HG02870 (cell line): ENCODE data around the gene PATL2.
"Not testable (repeated sequence)": the region's sequence is repeated elsewhere in the genome, so short reads cannot be mapped to it uniquely, and the experiment has no call there.

Experiments
- ATAC-seq: cut with Tn5 transposase; IDR thresholded peaks from one replicate; pipeline ENCODE4 v1.9.1; 2021; ENCODE audit warnings: mild to moderate bottlenecking, moderate library complexity; ENCODE audit not compliant: unreplicated experiment

The PATL2 gene

DNA sequence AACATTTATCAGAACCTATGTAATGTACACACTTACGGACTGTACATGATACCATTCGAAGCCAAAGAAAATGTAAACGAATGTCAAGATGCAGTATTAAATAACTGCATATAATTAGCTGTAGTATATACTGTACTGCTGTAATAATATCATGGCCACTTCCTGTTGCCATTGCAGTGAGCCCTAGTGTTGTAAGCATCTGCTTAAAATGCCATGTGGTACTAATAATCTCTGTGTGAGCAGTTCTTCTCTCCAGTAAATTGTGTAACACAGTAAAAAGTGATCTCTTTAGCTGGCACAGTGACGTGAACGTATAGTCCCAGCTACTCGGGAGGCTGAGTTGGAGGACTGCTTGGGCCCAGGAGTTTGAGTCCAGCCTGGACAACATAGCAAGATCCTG is 56.3 kb downstream of the PATL2 start:
- no peak for ATAC-seq

- ATAC-seq = no peak
These were observed 63.5 kb downstream of the PATL2 start for GRCh38 chr15:44647637-44648036.

DNA sequence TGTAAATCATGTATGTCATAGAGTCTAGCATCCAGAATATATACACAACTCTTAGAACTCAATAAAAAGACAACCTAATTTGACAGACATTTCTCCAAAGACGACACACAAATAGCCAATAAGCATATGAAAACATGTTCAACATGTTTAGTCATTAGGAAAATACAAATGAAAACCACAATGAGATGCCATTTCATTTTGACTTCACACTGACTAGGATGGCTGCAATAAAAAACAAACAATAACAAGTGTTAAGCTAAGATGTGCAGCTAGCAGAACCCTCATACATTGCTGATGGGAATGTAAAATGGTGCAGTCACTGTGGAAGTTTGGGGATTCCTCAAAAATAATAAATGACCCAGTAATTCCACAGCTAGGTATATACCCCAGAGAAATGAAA is 64.1 kb downstream of the PATL2 start:
- ATAC-seq = no peak

- no peak for ATAC-seq
These were observed 64.7 kb downstream of the PATL2 start for GRCh38 chr15:44646460-44646859.

DNA sequence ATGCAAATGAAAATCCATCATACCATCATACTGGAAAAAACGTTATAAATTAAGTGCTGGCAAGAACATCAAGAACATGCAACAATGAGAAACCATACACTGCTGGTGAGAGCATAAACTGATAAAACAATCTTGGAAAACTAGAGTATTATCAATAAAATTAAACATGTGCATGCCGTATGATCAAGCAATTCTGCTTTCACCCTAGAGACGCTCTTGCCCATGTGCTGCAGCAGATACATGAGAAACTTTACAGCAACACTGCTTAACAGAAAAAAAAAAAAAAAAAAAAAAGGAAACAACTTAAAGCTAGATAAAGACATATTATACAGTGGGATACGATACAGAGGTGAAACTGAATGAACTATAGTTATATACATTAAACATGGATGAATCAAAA is 69.5 kb downstream of the PATL2 start:
- no peak for ATAC-seq

- no peak for ATAC-seq
These were observed 74.1 kb downstream of the PATL2 start for GRCh38 chr15:44636976-44637375.

GRCh38 chr15:44633603-44634002 is 77.5 kb downstream of the PATL2 start:
- ATAC-seq = no peak

DNA sequence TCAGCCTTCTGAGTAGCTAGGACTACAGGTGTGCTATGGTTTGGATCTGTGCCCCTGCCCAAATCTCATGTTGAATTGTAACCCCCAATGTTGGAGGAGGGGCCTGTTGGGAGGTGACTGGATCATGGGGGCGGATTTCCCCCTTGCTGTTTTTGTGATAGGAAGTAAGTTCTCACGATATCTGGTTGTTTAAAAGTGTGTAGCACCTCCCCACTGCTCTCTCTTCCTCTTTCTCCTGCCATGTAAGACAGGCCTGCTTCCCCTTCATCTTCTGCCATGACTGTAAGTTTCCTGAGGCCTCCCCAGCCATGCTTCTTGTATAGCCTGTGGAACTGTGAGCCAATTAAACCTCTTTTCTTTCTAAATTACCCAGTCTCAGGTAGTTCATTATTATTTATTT is 85.8 kb downstream of the PATL2 start:
- ATAC-seq = not testable (repeated sequence)

GRCh38 chr15:44623178-44623577 is 87.9 kb downstream of the PATL2 start:
- no peak for ATAC-seq

DNA sequence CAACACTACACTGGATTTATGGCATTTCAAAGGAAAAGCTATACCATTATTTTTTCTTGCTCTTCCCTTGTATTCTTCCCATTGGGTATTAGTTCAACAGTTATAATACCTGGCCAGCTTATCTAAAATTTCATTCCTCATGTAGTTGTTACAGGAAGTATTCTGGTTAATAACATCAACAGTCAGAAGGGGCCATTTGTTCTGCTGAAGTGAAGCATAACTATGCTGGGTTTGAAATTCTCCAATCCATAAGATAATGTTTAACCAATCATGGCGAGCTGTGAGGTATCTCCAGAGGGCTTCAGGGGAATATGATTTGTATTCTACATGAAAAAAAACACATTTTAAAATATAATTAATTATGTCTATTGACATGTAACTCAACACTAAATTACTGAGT is 91.0 kb downstream of the PATL2 start:
- ATAC-seq = no peak

GRCh38 chr15:44616974-44617373 is 94.1 kb downstream of the PATL2 start:
- ATAC-seq = no peak
